ENCODE results near the gene INSL6. TPM values are rescaled to one million over a fixed set of nuclear protein-coding genes. Genes with fewer than 3 reads are reported as not detected.

The INSL6 gene
- not detected in 2 replicates for total RNA-seq

GRCh38 chr9:5185220-5185840, at the start of gene INSL6:
Gene INSL6, minus strand, starts transcription at chr9:5185639. Its CDS starts 37 bp downstream, at chr9:5185602.

GRCh38 chr9:5231212-5231611, 45.8 kb upstream of the INSL6 start, which contains the start of gene INSL4:
Gene INSL4, plus strand, starts transcription at chr9:5231419. Its CDS starts 105 bp downstream, at chr9:5231524.

Other genes with a start within 250 kb of the INSL6 start
- gene JAK2, start 200.4 kb downstream of the INSL6 start, total RNA-seq = 3.4 and 4.1 TPM in 2 replicates
- gene INSL4, start 45.8 kb upstream of the INSL6 start, total RNA-seq = not detected in 2 replicates
- gene RLN2, start 119.1 kb upstream of the INSL6 start, total RNA-seq = 0.15 TPM in 1 of 2 replicates, not detected in the other
- 0.42 TPM in 1 of 2 replicates, not detected in the other for gene RLN1, start 154.2 kb upstream of the INSL6 start, total RNA-seq

All from hair follicular keratinocyte (primary cell).